ENCODE results near the gene DCTD. TPM values are rescaled to one million over a fixed set of nuclear protein-coding genes. Genes with fewer than 3 reads are reported as not detected.

DCTD gene
- total RNA-seq, 6 donors from 2014 or later = 31.2 to 96.4 (median 70.7) TPM

- Histone ChIP-seq H3K4me1 (peaks cover 9 to 15% (median 13%) of the 10 kb centered on the region in 4 donors), H3K27ac (no peak overlapping the region), H3K27me3 (no peaks in the 10 kb centered on the region), H3K36me3 (peaks cover 0 to 16% (median 8%) of the 10 kb centered on the region in 4 donors), H3K9me3 (no peaks in the 10 kb centered on the region), H3K4me3 (no peak overlapping the region)
- WGBS, 2 donors = 68 to 84% methylated on average over 7 of the region's 7 CpGs
- no peak for DNase-seq
- ATAC-seq (ENCODE audit: low FRiP score in 2 of 2) = no peak
- TF ChIP-seq CTCF (IDR thresholded peaks at IDR 0.05) = no peak
- no peak for TF ChIP-seq POLR2A (IDR thresholded peaks at IDR 0.05)
- no peak for TF ChIP-seq EP300 (IDR thresholded peaks at IDR 0.05)
Measured at GRCh38 chr4:182918791-182919302, 1.7 kb upstream of the DCTD start.

- H3K9me3 ChIP-seq = no peaks in the 10 kb centered on the region
- ATAC-seq (ENCODE audit: low FRiP score in 2 of 2) (no peak), DNase-seq (no peak)
- WGBS, 2 donors = 15 to 23% methylated on average over 12 of the region's 12 CpGs
- no peaks in the 10 kb centered on the region for H3K27me3 ChIP-seq
- H3K27ac ChIP-seq = peak overlapping the region; percentile 94 to 98 (median 96)
- peaks cover 9 to 15% (median 13%) of the 10 kb centered on the region in 4 donors for H3K4me1 ChIP-seq
- TF ChIP-seq EP300 (IDR thresholded peaks at IDR 0.05) (no peak), POLR2A (IDR thresholded peaks at IDR 0.05) (no peak), CTCF (IDR thresholded peaks at IDR 0.05) (peak in 1 of 6 experiments; percentile 4), POLR2AphosphoS5 (IDR thresholded peaks at IDR 0.05) (no peak)
- peaks cover 0 to 24% (median 10%) of the 10 kb centered on the region in 4 donors for H3K36me3 ChIP-seq
- H3K4me3 ChIP-seq = peak overlapping the region; percentile 46 to 91 (median 82)
Measured at GRCh38 chr4:182918044-182918607, 940 bp upstream of the DCTD start.

- peaks cover 0 to 39% (median 20%) of the 10 kb centered on the region in 4 donors for H3K36me3 ChIP-seq
- TF ChIP-seq POLR2AphosphoS5 (IDR thresholded peaks at IDR 0.05) = no peak
- TF ChIP-seq POLR2A (IDR thresholded peaks at IDR 0.05) = peak in 1 of 4 donors; percentile 1
- H3K4me3 ChIP-seq = peak overlapping the region; percentile 64 to 91 (median 82)
- DNase-seq (peak in 1 of 2 donors; percentile 48), ATAC-seq (ENCODE audit: low FRiP score in 2 of 2) (peak; percentile 75 to 79)
- no peaks in the 10 kb centered on the region for H3K9me3 ChIP-seq
- peaks cover 9 to 15% (median 13%) of the 10 kb centered on the region in 4 donors for H3K4me1 ChIP-seq
- H3K27me3 ChIP-seq = no peaks in the 10 kb centered on the region
- peak overlapping the region; percentile 94 to 98 (median 96) for H3K27ac ChIP-seq
- 17 to 18% methylated on average over 14 of the region's 38 CpGs for WGBS, 2 donors
Measured at GRCh38 chr4:182916483-182917181, 554 bp downstream of the DCTD start.

GRCh38 chr4:182914357-182914756 lies 2.8 kb downstream of the DCTD start:
- H3K9me3 ChIP-seq = no peaks in the 10 kb centered on the region
- H3K4me3 ChIP-seq = no peak overlapping the region
- peaks cover 9 to 15% (median 13%) of the 10 kb centered on the region in 4 donors for H3K4me1 ChIP-seq
- TF ChIP-seq POLR2A (IDR thresholded peaks at IDR 0.05) (no peak), CTCF (IDR thresholded peaks at IDR 0.05) (no peak), POLR2AphosphoS5 (IDR thresholded peaks at IDR 0.05) (no peak), EP300 (IDR thresholded peaks at IDR 0.05) (no peak)
- H3K27me3 ChIP-seq = no peaks in the 10 kb centered on the region
- WGBS, 2 donors = 90 to 93% methylated on average over 4 to 5 of the region's 5 CpGs
- H3K36me3 ChIP-seq = peaks cover 0 to 49% (median 23%) of the 10 kb centered on the region in 4 donors
- H3K27ac ChIP-seq = no peak overlapping the region
- no peak for ATAC-seq (ENCODE audit: low FRiP score in 2 of 2)
- no peak for DNase-seq

- Histone ChIP-seq H3K36me3 (peaks cover 0 to 49% (median 23%) of the 10 kb centered on the region in 4 donors), H3K27me3 (no peaks in the 10 kb centered on the region), H3K27ac (no peak overlapping the region), H3K4me3 (no peak overlapping the region), H3K9me3 (no peaks in the 10 kb centered on the region), H3K4me1 (peaks cover 9 to 14% (median 13%) of the 10 kb centered on the region in 4 donors)
- 94 to 98% methylated on average over 2 of the region's 2 CpGs for WGBS, 2 donors
- ATAC-seq (ENCODE audit: low FRiP score in 2 of 2) (no peak), DNase-seq (no peak)
- TF ChIP-seq POLR2AphosphoS5 (IDR thresholded peaks at IDR 0.05) (no peak), POLR2A (IDR thresholded peaks at IDR 0.05) (no peak), EP300 (IDR thresholded peaks at IDR 0.05) (no peak), CTCF (IDR thresholded peaks at IDR 0.05) (no peak)
Measured at GRCh38 chr4:182913621-182914020, 3.6 kb downstream of the DCTD start.
